ENCODE measurements around the gene RIPPLY1. TPM values are rescaled to one million over a fixed set of nuclear protein-coding genes. Genes with fewer than 3 reads are reported as not detected.
"Not testable (repeated sequence)": the region's sequence is repeated elsewhere in the genome, so short reads cannot be mapped to it uniquely, and the experiment has no call there.

The RIPPLY1 gene
- total RNA-seq, 1 donor from 2014 or later: not detected

DNA sequence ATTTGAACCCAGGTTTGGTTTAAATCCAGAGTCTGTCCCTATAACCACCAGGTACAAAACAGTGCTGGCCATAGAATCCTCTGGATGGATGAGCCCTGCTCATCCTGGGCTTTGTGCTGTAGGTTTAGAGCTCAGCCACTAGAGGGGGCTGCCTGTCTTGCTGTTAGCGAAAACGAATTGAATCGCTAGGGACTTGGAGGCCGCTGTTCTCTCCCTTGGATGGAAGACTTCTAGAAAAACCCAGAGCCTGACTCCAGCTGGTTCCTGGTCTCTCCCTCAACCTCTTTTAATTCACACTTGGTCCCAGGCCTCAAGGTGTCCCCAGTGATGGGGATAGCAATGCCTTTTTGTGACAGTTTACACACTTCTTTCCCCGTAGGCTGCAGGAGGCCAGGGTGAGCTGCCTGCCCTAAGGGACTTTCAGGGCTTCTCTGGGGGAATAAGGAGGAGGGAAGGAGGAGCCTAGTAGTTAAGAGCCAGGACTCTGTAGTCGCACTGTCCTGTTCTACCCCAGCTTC is 8.7 kb downstream of the RIPPLY1 start:
- TF ChIP-seq CTCF (conservative IDR thresholded peaks at IDR 0.05; ENCODE audit: low read depth, low read length): peak; percentile 75
- DNase-seq (ENCODE audit: low read depth): no peak
- no peak overlapping the region for H3K4me3 ChIP-seq (ENCODE audit: low read depth, low read length)

DNA sequence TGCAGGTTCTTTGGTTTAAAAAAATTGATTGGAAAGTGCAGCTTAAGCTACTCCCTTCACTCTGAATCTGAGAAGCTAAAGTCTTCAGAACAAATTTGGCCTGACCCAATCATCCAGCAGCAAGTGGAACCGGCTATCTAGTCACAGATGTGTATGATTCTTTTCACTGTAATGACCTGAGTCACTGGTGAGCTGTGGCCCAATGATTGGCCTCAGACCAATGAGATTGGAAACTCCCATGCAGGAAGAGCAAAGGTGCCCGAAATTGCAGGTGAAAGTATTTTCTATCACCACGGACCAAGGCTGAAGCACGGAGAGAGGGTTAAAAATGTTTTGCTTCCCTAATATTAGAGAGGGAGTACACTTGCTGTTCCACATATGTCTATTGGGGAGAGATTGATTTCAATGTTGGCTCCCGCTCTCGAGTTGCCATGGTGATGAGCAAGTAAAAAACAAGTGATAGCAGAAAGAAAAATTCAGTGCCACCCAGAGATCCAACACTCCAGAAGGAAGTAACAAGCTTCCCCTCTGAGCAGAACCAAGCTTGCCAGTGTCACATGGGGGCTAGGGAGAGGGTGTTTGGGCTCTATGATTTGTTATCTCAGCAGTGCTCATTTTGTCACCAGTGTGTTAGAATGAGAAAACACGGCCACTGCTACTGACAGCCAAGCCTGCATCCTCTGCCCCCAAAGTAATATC is 11.2 kb downstream of the RIPPLY1 start:
- TF ChIP-seq CTCF (conservative IDR thresholded peaks at IDR 0.05; ENCODE audit: low read depth, low read length): no peak
- no peak for DNase-seq (ENCODE audit: low read depth)
- no peak overlapping the region for H3K4me3 ChIP-seq (ENCODE audit: low read depth, low read length)

- H3K4me3 ChIP-seq (ENCODE audit: low read depth, low read length): no peak overlapping the region
- DNase-seq (ENCODE audit: low read depth): no peak
- TF ChIP-seq CTCF (conservative IDR thresholded peaks at IDR 0.05; ENCODE audit: low read depth, low read length): no peak
Observed at GRCh38 chrX:106889468-106889867, 13.7 kb downstream of the RIPPLY1 start.

GRCh38 chrX:106875151-106875550 is 28.0 kb downstream of the RIPPLY1 start:
- H3K4me3 ChIP-seq (ENCODE audit: low read depth, low read length): no peak overlapping the region
- no peak for TF ChIP-seq CTCF (conservative IDR thresholded peaks at IDR 0.05; ENCODE audit: low read depth, low read length)
- DNase-seq (ENCODE audit: low read depth): no peak

GRCh38 chrX:106874075-106874474 is 29.1 kb downstream of the RIPPLY1 start:
- H3K4me3 ChIP-seq (ENCODE audit: low read depth, low read length): no peak overlapping the region
- TF ChIP-seq CTCF (conservative IDR thresholded peaks at IDR 0.05; ENCODE audit: low read depth, low read length): peak; percentile 46
- no peak for DNase-seq (ENCODE audit: low read depth)

DNA sequence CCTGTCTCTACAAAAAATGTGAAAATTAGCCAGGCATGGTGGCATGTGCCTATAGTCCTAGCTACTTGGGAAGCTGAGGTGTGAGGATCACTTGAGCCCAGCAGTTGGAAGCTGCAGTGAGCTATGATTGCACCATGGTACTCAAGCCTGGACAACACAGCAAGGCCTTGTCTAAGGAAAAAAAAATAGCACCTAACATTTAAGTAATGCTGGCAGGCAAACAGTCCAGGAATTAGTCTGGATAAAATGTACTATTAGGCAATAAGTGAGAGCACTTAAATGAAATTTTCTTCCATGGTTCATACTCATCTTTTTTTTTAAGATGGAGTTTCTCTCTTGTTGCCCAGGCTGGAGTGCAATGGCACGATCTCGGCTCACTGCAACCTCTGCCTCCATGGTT is 30.3 kb downstream of the RIPPLY1 start:
- DNase-seq (ENCODE audit: low read depth); H3K4me3 ChIP-seq (ENCODE audit: low read depth, low read length): not testable (repeated sequence)

DNA sequence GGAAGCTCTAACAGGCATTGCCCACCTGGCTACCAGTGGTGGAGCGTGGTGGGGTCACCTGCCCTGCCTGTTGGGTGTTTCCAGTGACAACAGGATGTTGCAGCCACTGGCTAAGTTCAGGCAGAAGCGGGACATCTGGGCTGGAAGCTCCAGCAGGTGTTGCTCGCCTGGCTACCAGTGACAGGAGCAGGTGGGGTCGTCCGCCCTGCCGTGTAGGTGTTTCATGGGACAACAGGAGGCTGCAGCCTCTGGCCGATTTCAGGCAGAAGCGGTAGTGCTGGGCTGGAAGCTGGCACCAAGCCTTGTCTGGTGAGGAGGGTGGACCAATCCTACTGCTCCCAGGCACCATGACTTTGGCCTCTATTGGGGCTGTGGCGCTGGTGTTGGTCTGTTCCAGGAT is 39.4 kb downstream of the RIPPLY1 start:
- no peak for TF ChIP-seq CTCF (conservative IDR thresholded peaks at IDR 0.05; ENCODE audit: low read depth, low read length)
- no peak overlapping the region for H3K4me3 ChIP-seq (ENCODE audit: low read depth, low read length)
- DNase-seq (ENCODE audit: low read depth): no peak
